NCI-H510A treated with DMSO at 0.1 percent for 48 hours (cell line): ENCODE data around the gene ACTR1B.
A peak's percentile ranks its signal among the peaks of the same experiment; 100 is the strongest.
"Not testable (repeated sequence)": the region's sequence is repeated elsewhere in the genome, so short reads cannot be mapped to it uniquely, and the experiment has no call there.

Experiments
- DNase-seq: peaks from one replicate; lab custom pipeline; 2025; lab: John Stamatoyannopoulos, UW

The ACTR1B gene

DNA sequence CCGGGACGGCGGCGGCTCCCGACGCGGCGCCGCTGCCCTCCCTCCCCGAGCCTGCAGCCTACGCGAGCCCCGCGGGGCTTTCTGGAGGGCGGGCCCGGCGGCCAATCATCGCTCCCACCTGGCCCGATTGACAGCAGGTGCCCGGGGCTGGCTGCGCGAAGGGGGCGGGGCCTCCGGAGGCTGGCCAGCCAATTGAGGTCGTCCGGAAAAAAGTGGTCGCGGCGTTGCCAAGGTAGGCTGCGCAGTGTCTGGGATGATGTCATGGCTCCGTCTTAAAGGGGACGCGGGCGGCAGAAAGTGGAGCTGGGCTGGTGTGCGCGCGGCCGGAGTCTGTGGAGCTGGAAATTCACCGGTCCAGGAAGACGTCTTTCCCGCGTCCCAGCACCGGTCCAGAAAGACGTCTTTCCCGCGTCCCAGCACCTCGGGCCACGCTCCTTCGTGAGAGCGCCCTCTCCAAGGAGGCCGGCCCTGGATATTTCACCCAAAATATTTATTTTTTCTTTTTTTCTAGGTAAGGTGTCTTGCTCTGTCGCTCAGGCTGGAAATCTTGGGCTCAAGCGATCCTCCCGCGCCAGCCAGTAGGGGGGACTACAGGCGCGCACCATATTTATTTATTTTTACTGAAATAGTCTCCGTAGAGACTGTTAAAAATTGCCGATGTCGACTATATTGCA, at the start of gene ACTR1B:
Gene ACTR1B, minus strand, starts transcription at position 83 of the 674 bp plus-strand sequence. CDS start 154 bp downstream, outside the sequence.
- peak; percentile 93 for DNase-seq

DNA sequence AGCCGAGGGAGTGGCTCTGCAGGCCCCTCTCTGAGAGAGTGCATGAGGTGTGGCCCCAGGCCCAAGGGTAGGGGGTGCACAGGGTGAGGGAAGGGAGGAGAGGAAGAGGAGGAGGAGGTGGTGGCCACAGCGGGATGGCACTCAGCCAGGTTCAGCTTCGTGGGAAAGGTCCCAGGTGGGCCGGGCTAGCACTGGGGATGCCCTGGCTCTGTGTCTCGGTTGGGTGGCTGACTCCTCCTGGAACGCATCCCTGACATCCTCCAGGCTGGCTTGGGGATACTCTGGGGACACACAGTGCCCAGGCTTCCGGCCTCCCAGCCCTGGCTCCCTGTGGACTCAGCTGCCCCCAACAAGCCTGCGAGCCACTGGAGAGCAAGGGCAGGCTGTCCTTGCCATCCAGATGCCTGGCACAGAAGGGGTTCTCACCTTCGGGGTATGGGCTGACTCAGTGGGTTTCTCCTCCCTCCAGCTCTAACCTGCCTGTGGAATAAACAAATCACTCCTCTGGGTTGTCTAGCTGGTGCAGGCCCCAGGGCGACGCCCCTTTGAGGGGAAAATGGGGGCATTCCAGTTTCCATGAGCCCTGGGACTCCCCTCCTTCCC, 49.0 kb upstream of the ACTR1B start:
- DNase-seq: no peak

- DNase-seq: not testable (repeated sequence)
Observed at GRCh38 chr2:97712175-97712574, 48.3 kb upstream of the ACTR1B start.

DNA sequence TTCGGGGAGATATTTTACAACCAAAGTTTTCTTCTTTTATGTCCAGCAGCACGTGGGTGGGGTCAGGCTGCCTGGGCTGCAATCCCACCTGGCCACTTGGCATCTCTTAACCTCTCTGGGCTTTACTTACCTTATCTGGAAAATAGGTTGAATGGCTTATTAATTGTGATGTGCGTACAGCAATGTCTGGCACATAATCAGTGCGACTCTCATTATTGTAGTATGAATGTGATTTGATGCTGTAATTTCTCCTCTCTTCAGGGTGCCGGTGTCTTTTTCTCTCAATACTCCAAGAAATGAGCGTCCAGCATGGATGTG, 47.5 kb upstream of the ACTR1B start:
- DNase-seq: no peak

- no peak for DNase-seq
Observed at GRCh38 chr2:97708608-97709007, 44.8 kb upstream of the ACTR1B start.

DNA sequence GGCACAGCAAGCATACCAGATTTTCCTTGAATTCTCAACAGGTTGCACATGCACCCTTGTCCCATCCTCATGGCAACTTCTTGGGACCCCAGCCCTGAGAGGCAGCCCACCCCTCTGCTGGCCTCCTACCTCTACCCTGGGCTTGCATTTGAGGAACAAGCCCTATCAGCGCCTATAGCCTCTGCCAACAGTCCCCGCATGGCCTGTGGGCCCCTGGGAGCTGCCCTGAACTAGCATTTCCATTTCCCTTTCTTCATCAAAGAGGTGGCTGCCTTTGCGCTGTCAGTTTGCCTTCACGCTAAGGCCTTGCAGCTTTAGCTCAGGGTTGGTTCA, 44.2 kb upstream of the ACTR1B start:
- DNase-seq: no peak

- DNase-seq: no peak
Observed at GRCh38 chr2:97707362-97708047, 43.7 kb upstream of the ACTR1B start.

DNA sequence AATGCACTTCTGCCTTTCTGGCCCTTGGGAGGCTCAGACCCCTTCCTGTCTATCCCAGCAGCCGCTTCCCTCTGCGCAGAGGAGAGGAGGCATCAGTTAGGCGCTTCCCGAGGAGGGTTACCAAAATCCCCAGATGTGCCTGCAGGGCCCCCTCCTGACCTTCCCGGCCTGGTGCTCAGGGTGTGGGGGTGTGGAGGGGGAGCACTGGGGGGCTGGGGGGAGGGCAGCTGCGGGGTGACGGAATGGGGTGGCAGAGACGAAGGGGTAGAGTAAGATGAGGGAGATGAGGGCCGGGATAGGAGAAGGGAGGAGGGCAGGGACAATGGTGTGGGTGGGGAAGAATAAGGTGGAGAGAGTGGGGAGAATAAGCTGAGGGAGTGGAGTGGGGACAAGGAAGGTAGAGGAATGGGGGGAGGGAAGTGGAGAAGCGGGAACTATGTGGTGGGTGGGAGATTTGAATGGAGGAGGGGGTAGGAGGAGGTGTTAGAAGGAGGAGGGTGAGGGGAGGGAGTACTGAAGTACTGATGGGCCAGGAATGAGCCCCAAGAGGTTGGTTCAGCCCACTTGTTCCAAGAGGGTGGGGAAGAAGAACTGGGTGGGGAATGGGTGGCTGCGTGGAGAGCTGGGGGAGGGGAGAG, 43.0 kb upstream of the ACTR1B start:
- DNase-seq: no peak

DNA sequence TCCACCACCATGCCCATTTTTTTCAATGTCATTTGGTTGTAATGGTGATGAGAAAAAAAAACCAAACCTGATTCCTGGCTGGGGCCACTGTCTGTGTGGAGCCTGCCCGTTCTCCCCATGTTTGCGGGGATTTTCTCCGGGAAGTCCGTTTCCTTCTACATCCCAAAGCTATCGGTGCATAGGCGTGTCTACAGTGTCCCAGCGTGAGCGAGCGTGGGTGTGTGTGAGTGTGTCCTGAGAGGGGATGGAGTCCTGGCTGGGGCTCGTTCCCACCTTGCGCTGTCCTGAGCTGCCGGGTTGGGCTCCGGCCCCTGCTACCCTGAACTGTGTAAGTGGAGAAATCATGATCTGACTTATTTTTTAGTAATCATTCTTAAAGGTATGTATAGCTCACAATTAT, 42.3 kb upstream of the ACTR1B start:
- no peak for DNase-seq

DNA sequence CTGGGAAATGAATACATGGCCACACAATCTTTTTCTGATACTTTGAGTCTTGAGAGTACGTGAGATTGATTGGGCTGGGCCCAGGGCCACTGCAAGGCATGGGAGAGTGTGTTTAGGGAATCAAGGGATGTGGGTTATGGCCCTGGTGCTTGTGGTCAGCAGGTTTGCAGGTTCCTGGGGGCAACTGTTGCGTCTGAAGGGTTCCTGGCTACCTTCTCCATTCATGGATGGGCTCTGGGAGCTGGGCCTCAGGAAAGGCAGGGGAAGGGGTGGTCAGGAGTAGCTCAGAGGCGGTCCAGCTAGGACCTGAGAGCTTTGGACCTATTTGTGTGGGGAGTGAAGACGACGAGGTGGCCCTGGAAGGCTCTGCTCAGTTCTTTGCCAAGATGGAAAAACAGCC, 41.1 kb upstream of the ACTR1B start:
- no peak for DNase-seq

DNA sequence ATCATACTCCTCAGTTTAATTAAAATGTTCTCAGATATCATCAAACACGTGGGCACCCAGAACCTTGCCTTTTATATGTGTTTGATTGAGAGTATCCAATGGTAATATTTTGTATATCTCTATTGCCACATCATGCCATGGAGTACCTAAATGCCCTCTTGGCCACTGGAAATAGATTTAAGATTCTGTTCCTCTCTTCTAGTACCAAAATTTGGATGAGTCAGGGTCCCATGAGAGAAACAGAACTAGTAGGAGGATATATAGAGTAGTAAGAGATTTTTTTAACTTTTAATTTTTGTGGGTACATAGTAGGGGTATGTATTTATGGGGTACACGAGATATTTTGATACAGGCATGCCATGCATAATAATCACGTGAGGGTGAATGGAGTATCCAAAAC, 39.9 kb upstream of the ACTR1B start:
- no peak for DNase-seq

DNA sequence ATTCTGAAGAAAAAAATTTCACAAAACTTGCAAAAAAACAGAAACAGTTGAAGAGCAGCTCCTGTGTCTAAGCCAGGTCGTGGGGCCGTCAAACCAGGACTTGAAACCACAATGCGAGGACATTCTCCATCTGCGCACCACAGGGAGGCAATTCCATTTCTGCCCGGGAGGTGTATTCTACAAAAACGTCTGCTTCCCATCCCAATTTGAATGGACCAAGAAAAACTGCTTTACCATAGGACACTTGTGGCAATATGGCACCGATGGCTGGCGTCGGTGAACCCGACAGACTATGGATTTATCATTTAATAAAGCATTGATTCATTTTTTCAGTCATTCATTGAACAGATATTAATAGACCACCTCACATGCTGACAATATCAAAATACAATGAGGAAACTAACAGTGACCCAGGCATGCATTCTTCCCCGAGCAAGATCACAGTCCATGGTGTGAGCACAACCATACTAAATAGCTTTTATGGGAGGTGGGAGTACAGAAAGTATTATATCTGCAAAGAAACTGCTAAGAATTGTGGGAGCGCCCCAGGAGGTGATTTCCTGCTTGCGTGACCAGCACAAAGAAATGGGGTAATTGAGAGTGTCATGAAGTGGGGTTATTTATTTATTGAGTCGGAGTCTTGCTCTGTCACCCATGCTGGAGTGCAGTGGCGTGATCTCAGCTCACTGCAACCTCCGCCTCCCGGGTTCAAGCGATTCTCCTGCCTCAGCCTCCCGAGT, 39.1 kb upstream of the ACTR1B start:
- no peak for DNase-seq

- DNase-seq: no peak
Observed at GRCh38 chr2:97701851-97702465, 38.1 kb upstream of the ACTR1B start.

DNA sequence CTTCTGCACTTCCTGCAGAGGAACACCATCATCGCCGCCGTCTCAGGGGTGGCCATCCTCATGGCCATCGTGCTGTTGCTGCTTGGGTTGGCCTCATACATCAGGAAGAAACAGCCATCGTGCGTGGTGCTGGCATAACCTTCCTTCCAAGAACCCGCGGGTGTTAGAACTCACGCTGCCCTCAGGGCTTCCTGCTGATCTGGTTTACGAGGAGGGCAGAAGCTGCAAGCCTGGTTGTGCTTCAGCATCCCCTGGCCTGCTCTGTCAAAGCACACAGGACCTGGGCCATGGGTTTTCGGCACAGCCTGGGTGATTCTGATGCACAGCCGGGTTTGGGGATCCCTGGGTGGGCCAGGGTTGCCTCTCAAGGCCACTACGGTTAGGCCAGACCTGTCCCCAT, 37.3 kb upstream of the ACTR1B start:
- no peak for DNase-seq

DNA sequence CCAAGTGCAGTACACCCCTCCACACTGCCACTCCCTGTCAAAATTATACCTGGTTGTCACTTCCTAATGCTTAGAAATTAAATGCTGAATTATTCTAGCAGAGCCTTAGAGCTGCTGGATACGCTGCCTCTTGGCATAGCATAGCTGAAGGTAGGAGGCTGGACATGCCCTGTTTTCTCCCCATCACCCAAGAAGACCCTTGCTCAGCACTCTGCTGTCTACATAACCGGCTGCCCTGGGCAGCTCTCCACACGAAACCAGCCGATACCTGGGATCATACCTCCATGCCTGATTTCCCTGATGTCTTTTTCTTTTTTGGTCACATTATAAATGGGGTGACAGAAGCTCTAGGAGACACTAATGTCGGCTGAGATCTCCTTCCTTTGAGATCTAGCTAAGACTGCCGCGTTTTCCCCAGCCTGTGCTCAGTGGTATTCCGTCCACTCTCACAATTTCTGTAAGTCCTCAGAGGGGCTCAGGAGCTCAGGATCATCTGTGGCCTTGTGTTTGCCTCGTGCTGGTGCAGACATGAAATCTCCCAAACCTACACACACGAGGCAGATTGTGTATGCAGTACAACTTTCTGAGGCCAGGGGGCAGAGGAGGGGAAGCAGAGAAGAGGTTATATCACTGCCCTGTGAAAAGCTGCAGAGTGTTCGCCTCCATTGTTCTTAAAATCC, 36.1 kb upstream of the ACTR1B start:
- peak; percentile 22 for DNase-seq

- no peak for DNase-seq
Observed at GRCh38 chr2:97698530-97698929, 34.7 kb upstream of the ACTR1B start.

DNA sequence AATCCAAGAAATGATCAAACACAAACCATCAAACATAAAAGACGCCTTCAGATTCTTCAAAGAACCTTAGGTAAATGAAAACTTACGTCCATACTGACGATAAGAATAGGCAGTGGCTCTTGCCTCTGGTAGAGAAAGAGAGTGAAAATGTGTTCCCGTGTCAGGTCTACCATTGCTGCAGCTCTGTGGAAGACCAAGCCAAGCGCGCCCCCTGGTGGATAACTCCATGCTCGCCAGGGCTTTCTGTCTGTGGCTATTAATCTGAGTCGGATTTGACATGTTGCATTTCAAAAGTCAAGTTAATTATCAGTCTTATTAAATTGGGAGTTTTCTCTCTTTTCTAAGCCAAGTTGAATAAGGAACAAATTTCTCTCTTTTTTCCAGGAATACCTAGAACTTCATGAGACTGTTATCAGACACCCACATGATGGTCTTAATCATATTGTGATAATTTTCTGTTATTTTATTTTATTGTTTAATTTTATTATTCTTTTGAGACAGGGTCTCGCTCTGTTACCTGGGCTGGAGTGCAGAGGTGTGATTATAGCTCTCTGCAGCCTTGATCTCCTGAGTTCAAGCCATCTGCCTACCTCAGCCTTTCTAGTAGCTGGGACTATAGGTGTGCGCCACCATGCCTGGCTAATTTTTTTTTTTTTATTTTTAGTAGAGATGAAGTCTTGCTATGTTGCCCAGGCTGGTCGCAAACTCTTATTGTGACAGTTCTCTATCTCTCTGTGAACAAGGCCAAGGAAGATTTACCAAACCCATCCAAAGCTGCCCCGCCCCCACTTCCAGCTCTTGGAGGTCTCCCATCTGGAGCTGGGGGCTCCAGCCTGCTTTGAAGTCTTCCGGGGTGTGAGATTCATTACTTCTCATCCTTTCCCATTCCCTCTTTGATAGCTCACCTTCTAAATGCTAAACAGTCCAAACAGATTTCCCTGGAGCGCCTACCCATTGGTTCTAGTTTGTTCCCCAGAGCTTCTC, 33.7 kb upstream of the ACTR1B start:
- peak; percentile 37 for DNase-seq

DNA sequence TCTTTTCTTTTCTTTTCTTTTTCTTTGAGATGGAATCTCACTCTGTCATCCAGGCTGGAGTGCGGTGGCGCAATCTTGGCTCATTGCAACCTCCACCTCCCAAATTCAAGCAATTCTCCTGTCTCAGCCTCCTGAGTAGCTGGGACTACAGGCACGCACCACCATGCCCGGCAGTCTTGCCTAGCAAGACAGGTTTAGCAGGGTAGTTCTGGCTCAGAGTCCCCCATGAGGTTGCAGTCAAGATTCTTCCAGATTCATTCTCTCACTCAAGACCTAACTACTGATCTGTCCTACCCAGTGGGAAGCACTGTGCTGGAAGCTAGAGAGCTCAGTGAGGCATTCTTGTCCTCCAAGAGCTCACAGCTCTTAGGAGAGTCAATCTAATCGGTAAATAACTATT, 31.9 kb upstream of the ACTR1B start:
- DNase-seq: no peak

- no peak for DNase-seq
Observed at GRCh38 chr2:97693476-97693875, 29.6 kb upstream of the ACTR1B start.

- no peak for DNase-seq
Observed at GRCh38 chr2:97691166-97691565, 27.3 kb upstream of the ACTR1B start.
